Kidney epithelial cell (primary cell): ENCODE results near the gene KIAA0930. TPM values are rescaled to one million over a fixed set of nuclear protein-coding genes. Genes with fewer than 3 reads are reported as not detected.

Source experiments
- DNase-seq: peaks from one replicate; pipeline ENCODE4 v3.0.0-alpha.2; 2010; ENCODE audit warnings: low read depth
- H3K27me3 ChIP-seq: 2 replicates; pipeline ENCODE4 v1.6.0; 2011; ENCODE audit warnings: low read length; ENCODE audit not compliant: control insufficient read depth, insufficient read depth
- H3K36me3 ChIP-seq: 2 replicates; pipeline ENCODE4 v1.5.1; 2011; ENCODE audit warnings: low read length; ENCODE audit not compliant: control insufficient read depth, insufficient read depth
- H3K4me3 ChIP-seq: 2 replicates; pipeline ENCODE4 v1.5.1; 2011; ENCODE audit warnings: low read depth, mild to moderate bottlenecking, control low read depth, low read length
- CTCF ChIP-seq: IDR thresholded peaks from 2 replicates; pipeline ENCODE4 v1.5.1; 2011; ENCODE audit warnings: mild to moderate bottlenecking, moderate library complexity, low read length, control low read depth, inconsistent platforms; ENCODE audit not compliant: insufficient read depth, poor library complexity, severe bottlenecking
- total RNA-seq: library from RNA; depleted of rRNA; stranded (reverse); fragments of >200 nt; gene quantifications from 2 replicates; pipeline ENCODE4 v1.2.3, GENCODE V29; 2015

The KIAA0930 gene
- total RNA-seq, 1 donor from 2014 or later, result 61.1 TPM

GRCh38 chr22:45164270-45165088 lies 76.2 kb downstream of the KIAA0930 start:
- DNase-seq, result no peak
- no peak for TF ChIP-seq CTCF
- Histone ChIP-seq H3K27me3 (no peaks in the 10 kb centered on the region), H3K4me3 (peak overlapping the region; percentile 73), H3K36me3 (no peaks in the 10 kb centered on the region)

DNA sequence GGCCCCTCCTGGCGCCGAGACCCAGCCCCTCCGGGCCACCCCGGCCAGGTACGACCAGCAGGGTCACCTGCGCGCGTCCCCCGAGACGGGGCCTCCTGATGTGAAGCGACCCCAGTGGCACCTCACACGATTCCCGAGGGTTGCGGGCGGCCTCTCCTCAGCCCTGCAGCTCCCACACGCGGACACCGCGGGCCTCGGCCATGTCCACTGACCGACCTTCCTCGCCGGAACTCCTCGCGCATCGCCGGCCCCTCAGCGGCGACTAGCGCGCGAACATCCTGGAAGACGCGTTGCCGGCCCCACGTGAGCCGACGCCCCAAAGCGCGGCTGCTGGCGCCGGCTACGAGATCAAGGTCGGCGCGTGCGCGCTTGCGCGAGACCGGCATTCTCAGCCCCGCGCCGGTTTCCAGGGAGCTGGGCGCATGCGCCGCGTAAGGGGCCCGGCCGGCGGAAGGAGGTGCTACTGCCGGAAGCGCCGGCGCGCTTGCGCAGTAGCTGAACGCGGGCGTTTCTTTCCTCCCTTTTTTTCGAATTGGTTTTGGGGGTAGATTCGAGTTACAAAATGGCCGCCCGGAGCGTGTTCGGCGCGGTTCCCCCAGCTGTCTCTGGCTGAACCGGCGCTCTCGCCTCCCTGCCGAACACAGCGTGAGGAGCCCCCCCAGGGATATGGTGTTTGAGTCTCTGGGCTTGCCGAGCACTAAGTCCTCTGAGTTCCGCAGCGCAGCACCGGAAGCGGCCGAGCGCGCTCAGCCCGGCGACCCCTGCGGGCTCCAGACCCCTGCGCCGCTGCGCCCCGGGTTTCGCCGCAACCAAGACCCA lies 77.0 kb downstream of the KIAA0930 start, which contains the start of gene NUP50:
Gene NUP50 (plus strand): TSS at position 475 of the 819 bp plus-strand sequence. CDS start 4,253 bp downstream, outside the sequence.
- DNase-seq, result peak; percentile 76

GRCh38 chr22:45163099-45163450 lies 77.6 kb downstream of the KIAA0930 start:
- no peak for DNase-seq
- TF ChIP-seq CTCF, result no peak
- Histone ChIP-seq H3K4me3 (peak overlapping the region; percentile 73), H3K27me3 (no peaks in the 10 kb centered on the region), H3K36me3 (no peaks in the 10 kb centered on the region)

More for the DNA sequence above, 77.0 kb downstream of the KIAA0930 start, which contains the start of gene NUP50:
- Histone ChIP-seq H3K27me3 (no peaks in the 10 kb centered on the region), H3K36me3 (no peaks in the 10 kb centered on the region), H3K4me3 (peak within 1 kb of the TSS; percentile 73)
- no peak for TF ChIP-seq CTCF

GRCh38 chr22:45162531-45162930 lies 78.2 kb downstream of the KIAA0930 start:
- H3K27me3 ChIP-seq, result no peaks in the 10 kb centered on the region
- no peaks in the 10 kb centered on the region for H3K36me3 ChIP-seq
- no peak for TF ChIP-seq CTCF
- no peak for DNase-seq
- peak overlapping the region; percentile 73 for H3K4me3 ChIP-seq

- Histone ChIP-seq H3K4me3 (no peak overlapping the region), H3K27me3 (no peaks in the 10 kb centered on the region), H3K36me3 (no peaks in the 10 kb centered on the region)
- DNase-seq, result no peak
- TF ChIP-seq CTCF, result no peak
Measured at GRCh38 chr22:45159652-45160462, 80.8 kb downstream of the KIAA0930 start.
